B cell (primary cell): Measurements from ENCODE around the gene GCNT2.
"Not testable (repeated sequence)": the region's sequence is repeated elsewhere in the genome, so short reads cannot be mapped to it uniquely, and the experiment has no call there.

Source experiments
- CTCF ChIP-seq: fragments of 200-600 bp; IDR thresholded peaks from one replicate; pipeline ENCODE4 v1.8.0; 2022; ENCODE audit warnings: antibody characterized with exemption, mild to moderate bottlenecking
- EZH2 ChIP-seq: IDR thresholded peaks from 2 replicates; pipeline ENCODE4 v1.6.1; 2012; ENCODE audit warnings: borderline replicate concordance, low read depth, mild to moderate bottlenecking, moderate library complexity, low read length; ENCODE audit not compliant: insufficient read depth, poor library complexity, severe bottlenecking

GRCh38 chr6:10581402-10581801 is 60.3 kb downstream of the GCNT2 start:
- not testable (repeated sequence) for TF ChIP-seq CTCF, EZH2
